Smooth muscle cell (in vitro differentiated cells): ENCODE results near the gene ZNRF3. TPM values are rescaled to one million over a fixed set of nuclear protein-coding genes. Genes with fewer than 3 reads are reported as not detected.
"Not testable (repeated sequence)": the region's sequence is repeated elsewhere in the genome, so short reads cannot be mapped to it uniquely, and the experiment has no call there.

Source experiments
- DNase-seq: peaks from one replicate; lab custom pipeline; 2025; ENCODE audit not compliant: unreplicated experiment; lab: John Stamatoyannopoulos, UW
- H2AFZ ChIP-seq: fragments of 200-600 bp; sonication (generic); 2 replicates; pipeline ENCODE4 v1.6.0; 2016; ENCODE audit warnings: antibody characterized with exemption, low read depth, mild to moderate bottlenecking
- H3F3A ChIP-seq: fragments of 200-600 bp; sonication (generic); 2 replicates; pipeline ENCODE4 v1.6.0; 2017; ENCODE audit warnings: antibody characterized with exemption, low read depth
- H3K27ac ChIP-seq: fragments of 200-600 bp; sonication (generic); 2 replicates; pipeline ENCODE4 v1.5.1; 2016; ENCODE audit warnings: low read depth, mild to moderate bottlenecking
- H3K27me3 ChIP-seq: fragments of 200-600 bp; sonication (generic); 2 replicates; pipeline ENCODE4 v1.6.1; 2016; ENCODE audit warnings: low read depth, mild to moderate bottlenecking
- H3K36me3 ChIP-seq: fragments of 200-600 bp; sonication (generic); 2 replicates; pipeline ENCODE4 v1.5.1; 2016; ENCODE audit warnings: low read depth
- H3K4me1 ChIP-seq: fragments of 200-600 bp; sonication (generic); 2 replicates; pipeline ENCODE4 v1.5.1; 2016; ENCODE audit warnings: low read depth
- H3K4me2 ChIP-seq: fragments of 200-600 bp; sonication (generic); 2 replicates; pipeline ENCODE4 v1.6.0; 2016; ENCODE audit warnings: mild to moderate bottlenecking
- H3K4me3 ChIP-seq: fragments of 200-600 bp; sonication (generic); 2 replicates; pipeline ENCODE4 v1.5.1; 2016; ENCODE audit warnings: mild to moderate bottlenecking
- H3K79me2 ChIP-seq: fragments of 200-600 bp; sonication (generic); 2 replicates; pipeline ENCODE4 v1.6.0; 2016; ENCODE audit warnings: low read depth, mild to moderate bottlenecking
- H3K9ac ChIP-seq: fragments of 200-600 bp; sonication (generic); 2 replicates; pipeline ENCODE4 v1.6.0; 2016; ENCODE audit warnings: low read depth
- H3K9me3 ChIP-seq: fragments of 200-600 bp; sonication (generic); replicated peaks from 2 replicates; pipeline ENCODE4 v1.5.1; 2016; ENCODE audit warnings: low read depth
- H4K20me1 ChIP-seq: fragments of 200-600 bp; sonication (generic); 2 replicates; pipeline ENCODE4 v1.6.0; 2016; ENCODE audit warnings: low read depth
- WGBS: methylation state at CpG from one replicate; pipeline ENCODE4 v1.1.7; 2016; ENCODE audit warnings: low lambda C conversion rate; 5-methylcytosine and 5-hydroxymethylcytosine counted together
- polyA plus RNA-seq: library from polyadenylated mRNA; unstranded; fragments of >200 nt; fragmentation: Nextera tagmentation; extraction: Ambion mirVana; gene quantifications from 2 replicates; pipeline ENCODE4 v1.2.1, GENCODE V29; 2016
- total RNA-seq: library from RNA; depleted of rRNA; stranded (reverse); fragments of >200 nt; gene quantifications from 2 replicates; pipeline ENCODE4 v1.2.3, GENCODE V29; 2014
- TF ChIP-seq, protein P1 (sequence below): fragments of 200-600 bp; sonication (generic); IDR thresholded peaks from 2 replicates; pipeline ENCODE4 v1.5.1; 2017; ENCODE audit warnings: borderline replicate concordance, mild to moderate bottlenecking, antibody characterized with exemption; ENCODE audit not compliant: insufficient read depth, poor library complexity, severe bottlenecking

The ZNRF3 gene
- total and polyA plus RNA-seq, 2 experiments from 2014 or later, result 4.7 to 5.5 TPM

DNA sequence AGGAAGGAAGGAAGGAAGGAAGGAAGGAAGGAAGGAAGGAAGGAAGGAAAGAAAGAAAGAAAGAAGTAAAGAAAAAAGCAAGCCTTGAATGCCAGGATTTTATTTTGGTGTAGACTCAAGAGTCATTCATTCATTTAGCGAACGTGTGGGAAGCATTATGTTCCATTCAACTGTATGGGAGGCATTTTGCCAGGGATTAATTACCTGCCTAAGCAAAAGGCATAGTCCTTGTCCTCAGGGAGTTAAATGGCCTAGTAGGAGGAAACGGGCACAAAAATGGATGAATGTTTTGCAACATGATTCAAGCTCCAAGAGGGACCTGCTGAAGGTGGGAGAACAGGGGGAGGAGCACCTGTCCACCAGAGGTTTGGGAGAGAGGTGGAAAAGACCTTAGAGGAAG lies 16.2 kb upstream of the ZNRF3 start:
- Histone ChIP-seq H3K4me3 (no peak overlapping the region), H3K27ac (no peak overlapping the region), H3K36me3 (no peaks in the 10 kb centered on the region), H3K79me2 (no peaks in the 10 kb centered on the region), H2AFZ (no peak overlapping the region), H3F3A (no peaks in the 10 kb centered on the region), H3K27me3 (no peaks in the 10 kb centered on the region), H3K4me1 (no peaks in the 10 kb centered on the region), H3K9ac (no peak overlapping the region), H3K4me2 (no peak overlapping the region), H3K9me3 (no peaks in the 10 kb centered on the region), H4K20me1 (no peaks in the 10 kb centered on the region)
- DNase-seq, result no peak
- 92% methylated on average over 3 of the region's 3 CpGs for WGBS
- TF ChIP-seq, protein P1, sequence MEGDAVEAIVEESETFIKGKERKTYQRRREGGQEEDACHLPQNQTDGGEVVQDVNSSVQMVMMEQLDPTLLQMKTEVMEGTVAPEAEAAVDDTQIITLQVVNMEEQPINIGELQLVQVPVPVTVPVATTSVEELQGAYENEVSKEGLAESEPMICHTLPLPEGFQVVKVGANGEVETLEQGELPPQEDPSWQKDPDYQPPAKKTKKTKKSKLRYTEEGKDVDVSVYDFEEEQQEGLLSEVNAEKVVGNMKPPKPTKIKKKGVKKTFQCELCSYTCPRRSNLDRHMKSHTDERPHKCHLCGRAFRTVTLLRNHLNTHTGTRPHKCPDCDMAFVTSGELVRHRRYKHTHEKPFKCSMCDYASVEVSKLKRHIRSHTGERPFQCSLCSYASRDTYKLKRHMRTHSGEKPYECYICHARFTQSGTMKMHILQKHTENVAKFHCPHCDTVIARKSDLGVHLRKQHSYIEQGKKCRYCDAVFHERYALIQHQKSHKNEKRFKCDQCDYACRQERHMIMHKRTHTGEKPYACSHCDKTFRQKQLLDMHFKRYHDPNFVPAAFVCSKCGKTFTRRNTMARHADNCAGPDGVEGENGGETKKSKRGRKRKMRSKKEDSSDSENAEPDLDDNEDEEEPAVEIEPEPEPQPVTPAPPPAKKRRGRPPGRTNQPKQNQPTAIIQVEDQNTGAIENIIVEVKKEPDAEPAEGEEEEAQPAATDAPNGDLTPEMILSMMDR, result no peak

DNA sequence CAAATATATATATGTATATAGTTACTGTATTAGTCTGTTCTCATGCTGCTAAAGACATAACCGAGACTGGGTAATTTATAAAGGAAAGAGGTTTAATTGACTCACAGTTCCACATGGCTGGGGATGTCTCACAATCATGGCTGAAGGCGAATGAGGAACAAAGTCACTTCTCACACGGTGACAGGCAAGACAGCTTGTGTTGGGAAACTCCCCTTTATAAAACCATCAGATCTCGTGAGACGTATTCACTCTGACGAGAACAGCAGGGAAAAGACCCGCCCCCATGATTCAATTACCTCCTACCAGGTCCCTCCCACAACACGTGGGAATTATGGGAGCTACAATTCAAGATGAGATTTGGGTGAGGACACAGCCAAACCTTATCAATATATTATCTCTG lies 15.0 kb upstream of the ZNRF3 start:
- not testable (repeated sequence) for H3K27ac ChIP-seq, H3K9me3 ChIP-seq, H3K36me3 ChIP-seq, H2AFZ ChIP-seq, H3F3A ChIP-seq, H4K20me1 ChIP-seq, H3K4me3 ChIP-seq, H3K27me3 ChIP-seq, H3K4me1 ChIP-seq, H3K9ac ChIP-seq, H3K4me2 ChIP-seq, DNase-seq, H3K79me2 ChIP-seq
- 83% methylated on average over 8 of the region's 8 CpGs for WGBS

DNA sequence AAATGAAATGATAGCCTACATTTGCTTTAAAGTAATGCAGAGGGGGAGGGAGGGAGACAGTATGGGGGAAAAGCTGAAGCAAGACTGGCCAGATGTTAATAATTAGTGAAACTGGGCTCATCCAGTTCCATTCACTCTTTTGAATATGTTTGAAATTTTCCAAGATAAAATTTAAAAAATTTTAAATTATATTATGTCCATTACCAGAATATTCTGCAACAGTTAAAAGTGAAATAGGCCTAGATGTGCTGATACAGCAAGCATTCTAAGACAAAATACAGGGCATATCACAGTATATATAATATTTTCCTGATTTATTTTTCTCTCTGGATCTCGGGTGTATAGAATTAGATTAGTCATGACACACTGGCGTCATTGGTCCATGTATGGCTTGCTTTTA lies 13.6 kb upstream of the ZNRF3 start:
- TF ChIP-seq, protein P1, result no peak

DNA sequence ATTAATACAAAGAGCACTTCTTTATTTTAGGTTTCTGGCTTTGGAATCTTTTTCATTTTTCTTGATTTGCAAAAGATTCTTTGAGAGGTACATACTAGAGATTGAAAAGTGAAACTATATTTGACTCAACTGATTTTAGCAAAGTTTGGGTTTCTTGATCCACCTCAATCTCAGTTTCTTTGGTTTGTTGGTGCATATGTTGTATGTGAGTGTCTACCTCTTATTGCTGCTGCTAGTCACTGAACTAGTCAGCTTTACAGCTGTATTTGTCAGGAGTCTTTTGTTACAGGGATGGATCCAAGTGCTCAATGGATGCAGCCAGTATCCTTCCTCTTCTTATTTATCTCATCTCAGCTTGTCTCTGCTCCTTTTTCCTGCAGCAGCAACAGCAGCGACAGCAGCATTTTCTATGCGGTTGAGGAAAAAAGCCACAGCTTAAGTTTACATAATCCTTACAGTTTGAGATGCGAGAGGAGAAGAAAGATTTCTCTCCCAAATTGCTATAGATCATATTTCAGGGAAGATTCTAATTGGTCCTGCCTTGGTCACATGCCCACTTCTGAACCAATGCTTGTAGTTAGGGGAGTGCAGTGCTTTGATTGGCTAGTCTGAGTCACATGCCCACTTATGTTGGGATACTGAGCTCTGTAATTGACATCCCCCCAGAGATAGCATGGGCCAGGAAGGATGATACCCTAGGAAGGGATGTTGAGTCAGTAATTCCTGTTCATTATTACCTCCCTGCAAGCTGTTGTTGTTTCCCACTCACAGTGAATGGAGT lies 10.0 kb upstream of the ZNRF3 start:
- H3K4me3 ChIP-seq, result no peak overlapping the region
- H3K9ac ChIP-seq, result no peak overlapping the region
- TF ChIP-seq, protein P1, result no peak
- H3K36me3 ChIP-seq, result no peaks in the 10 kb centered on the region
- H3K79me2 ChIP-seq, result no peaks in the 10 kb centered on the region
- H3K9me3 ChIP-seq, result no peaks in the 10 kb centered on the region
- peaks cover 3% of the 10 kb centered on the region for H3F3A ChIP-seq
- no peaks in the 10 kb centered on the region for H4K20me1 ChIP-seq
- no peaks in the 10 kb centered on the region for H3K4me1 ChIP-seq
- 82% methylated on average over 3 of the region's 3 CpGs for WGBS
- no peak for DNase-seq
- H3K4me2 ChIP-seq, result no peak overlapping the region
- no peaks in the 10 kb centered on the region for H3K27me3 ChIP-seq
- H2AFZ ChIP-seq, result no peak overlapping the region
- H3K27ac ChIP-seq, result no peak overlapping the region

More for the DNA sequence above, 13.6 kb upstream of the ZNRF3 start:
- Histone ChIP-seq H3K79me2 (no peaks in the 10 kb centered on the region), H2AFZ (no peak overlapping the region), H3K36me3 (no peaks in the 10 kb centered on the region), H3F3A (peaks cover 3% of the 10 kb centered on the region), H3K4me3 (no peak overlapping the region), H3K9ac (no peak overlapping the region), H3K27me3 (no peaks in the 10 kb centered on the region), H3K4me1 (no peaks in the 10 kb centered on the region), H3K27ac (no peak overlapping the region), H3K9me3 (no peaks in the 10 kb centered on the region), H3K4me2 (no peak overlapping the region), H4K20me1 (no peaks in the 10 kb centered on the region)
- 94% methylated on average over 2 of the region's 2 CpGs for WGBS
- no peak for DNase-seq
